KMS-11 (cell line): ENCODE data around the gene ACOXL.

Experiments used
- H2AFZ ChIP-seq: fragments of 200-600 bp; sonication (generic); 2 replicates; pipeline ENCODE4 v1.6.1; 2016; ENCODE audit warnings: antibody characterized with exemption, mixed run types, low read depth
- H3K27ac ChIP-seq: fragments of 200-600 bp; sonication (generic); 2 replicates; pipeline ENCODE4 v1.6.1; 2016; ENCODE audit warnings: mild to moderate bottlenecking, mixed run types
- H3K27me3 ChIP-seq: fragments of 200-600 bp; sonication (generic); 2 replicates; pipeline ENCODE4 v1.6.1; 2017; ENCODE audit warnings: mild to moderate bottlenecking, low read depth, mixed run types, moderate library complexity; ENCODE audit not compliant: insufficient read depth
- H3K36me3 ChIP-seq: fragments of 200-600 bp; sonication (generic); 2 replicates; pipeline ENCODE4 v1.6.1; 2017; ENCODE audit warnings: mild to moderate bottlenecking, mixed run types; ENCODE audit not compliant: insufficient read depth
- H3K4me1 ChIP-seq: fragments of 200-600 bp; sonication (generic); 2 replicates; pipeline ENCODE4 v1.6.1; 2016; ENCODE audit warnings: mild to moderate bottlenecking, low read depth, mixed run types; ENCODE audit not compliant: poor library complexity, severe bottlenecking
- H3K4me2 ChIP-seq: fragments of 200-600 bp; sonication (generic); 2 replicates; pipeline ENCODE4 v1.7.0; 2016; ENCODE audit warnings: mild to moderate bottlenecking, mixed run types
- H3K4me3 ChIP-seq: fragments of 200-600 bp; sonication (generic); IDR thresholded peaks from 2 replicates; pipeline ENCODE4 v1.6.1; 2017; ENCODE audit warnings: low read depth, low read length, mixed read lengths; ENCODE audit not compliant: insufficient read depth
- H3K79me2 ChIP-seq: fragments of 200-600 bp; sonication (generic); 2 replicates; pipeline ENCODE4 v1.6.1; 2016; ENCODE audit warnings: low read depth, mixed run types; ENCODE audit not compliant: insufficient read depth
- H3K9ac ChIP-seq: fragments of 200-600 bp; sonication (generic); 2 replicates; pipeline ENCODE4 v1.6.1; 2016; ENCODE audit warnings: mild to moderate bottlenecking, mixed run types
- H4K20me1 ChIP-seq: fragments of 200-600 bp; sonication (generic); 2 replicates; pipeline ENCODE4 v1.6.1; 2016; ENCODE audit warnings: mild to moderate bottlenecking, mixed run types; ENCODE audit not compliant: insufficient read depth
- TF ChIP-seq, protein P1 (sequence below): fragments of 200-600 bp; sonication (generic); conservative IDR thresholded peaks from 2 replicates; pipeline ENCODE4 v1.6.1; 2017; ENCODE audit warnings: low read depth, mild to moderate bottlenecking, antibody characterized with exemption, low read length, moderate library complexity, mixed read lengths

Gene ACOXL

DNA sequence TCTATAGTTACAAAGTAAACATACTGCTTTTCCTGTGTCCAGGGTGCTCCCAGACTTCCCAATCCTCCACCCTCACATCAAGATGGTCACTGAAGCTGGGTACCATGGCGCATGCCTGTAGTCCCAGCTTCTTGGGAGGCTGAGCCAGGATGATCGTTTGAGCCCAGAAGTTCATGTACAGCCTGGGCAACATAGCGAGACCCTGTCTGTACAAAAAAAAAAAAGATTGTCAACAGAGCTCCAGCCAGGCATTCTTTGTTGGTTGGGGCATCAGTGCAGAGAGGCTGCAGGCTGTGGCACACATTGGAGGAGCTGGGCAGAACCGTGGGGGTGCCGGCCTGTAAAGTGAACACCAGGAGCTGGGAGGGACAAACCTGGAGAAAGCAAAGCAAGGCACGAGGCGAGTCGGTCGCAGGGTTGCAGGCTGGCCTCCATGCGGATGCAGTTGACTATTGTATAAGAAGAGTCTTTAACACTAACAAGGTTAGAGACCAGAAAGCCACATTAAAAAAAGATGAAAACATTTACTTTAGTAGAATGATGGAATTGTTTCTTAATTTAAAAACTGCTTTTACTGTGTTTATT, 51.8 kb downstream of the ACOXL start:
- TF ChIP-seq, protein P1, sequence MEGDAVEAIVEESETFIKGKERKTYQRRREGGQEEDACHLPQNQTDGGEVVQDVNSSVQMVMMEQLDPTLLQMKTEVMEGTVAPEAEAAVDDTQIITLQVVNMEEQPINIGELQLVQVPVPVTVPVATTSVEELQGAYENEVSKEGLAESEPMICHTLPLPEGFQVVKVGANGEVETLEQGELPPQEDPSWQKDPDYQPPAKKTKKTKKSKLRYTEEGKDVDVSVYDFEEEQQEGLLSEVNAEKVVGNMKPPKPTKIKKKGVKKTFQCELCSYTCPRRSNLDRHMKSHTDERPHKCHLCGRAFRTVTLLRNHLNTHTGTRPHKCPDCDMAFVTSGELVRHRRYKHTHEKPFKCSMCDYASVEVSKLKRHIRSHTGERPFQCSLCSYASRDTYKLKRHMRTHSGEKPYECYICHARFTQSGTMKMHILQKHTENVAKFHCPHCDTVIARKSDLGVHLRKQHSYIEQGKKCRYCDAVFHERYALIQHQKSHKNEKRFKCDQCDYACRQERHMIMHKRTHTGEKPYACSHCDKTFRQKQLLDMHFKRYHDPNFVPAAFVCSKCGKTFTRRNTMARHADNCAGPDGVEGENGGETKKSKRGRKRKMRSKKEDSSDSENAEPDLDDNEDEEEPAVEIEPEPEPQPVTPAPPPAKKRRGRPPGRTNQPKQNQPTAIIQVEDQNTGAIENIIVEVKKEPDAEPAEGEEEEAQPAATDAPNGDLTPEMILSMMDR, result no peak
- Histone ChIP-seq H4K20me1 (no peaks in the 10 kb centered on the region), H3K36me3 (no peaks in the 10 kb centered on the region), H2AFZ (no peak overlapping the region), H3K4me3 (no peak overlapping the region), H3K27me3 (no peaks in the 10 kb centered on the region), H3K79me2 (no peaks in the 10 kb centered on the region; the same call in 1 of the 2 replicates), H3K27ac (no peak overlapping the region), H3K4me2 (no peak overlapping the region), H3K9ac (no peak overlapping the region), H3K4me1 (peaks cover 21% of the 10 kb centered on the region)

DNA sequence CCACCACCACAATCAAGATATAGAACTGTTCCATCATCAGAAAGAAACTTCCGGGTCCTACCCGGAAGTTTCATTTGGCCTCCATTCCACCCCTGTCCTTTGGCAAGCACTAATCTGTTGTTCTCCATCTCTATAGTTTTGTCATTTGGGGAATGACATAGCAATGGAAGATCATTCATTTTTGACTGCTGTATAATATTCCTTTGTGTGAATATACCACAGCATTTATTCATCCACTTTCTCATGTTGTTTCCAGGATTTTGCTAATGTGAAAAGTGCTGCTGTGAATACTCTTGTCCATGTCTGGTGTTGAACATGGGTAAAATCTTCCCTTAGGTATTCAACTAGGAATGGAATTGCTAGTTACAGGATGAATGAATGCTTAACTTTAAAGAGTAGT, 53.1 kb downstream of the ACOXL start:
- TF ChIP-seq, protein P1, result no peak

GRCh38 chr2:110788976-110789375, 56.6 kb downstream of the ACOXL start:
- no peak overlapping the region for H3K9ac ChIP-seq
- peaks cover 5% of the 10 kb centered on the region for H3K4me1 ChIP-seq
- H3K36me3 ChIP-seq, result no peaks in the 10 kb centered on the region
- no peaks in the 10 kb centered on the region for H3K27me3 ChIP-seq
- no peak overlapping the region for H3K4me3 ChIP-seq
- H3K27ac ChIP-seq, result no peak overlapping the region
- H3K79me2 ChIP-seq, result no peaks in the 10 kb centered on the region; the same call in 1 of the 2 replicates
- H3K4me2 ChIP-seq, result no peak overlapping the region
- no peaks in the 10 kb centered on the region for H4K20me1 ChIP-seq
- no peak overlapping the region for H2AFZ ChIP-seq
- TF ChIP-seq, protein P1, result no peak

More for the DNA sequence above, 53.1 kb downstream of the ACOXL start:
- Histone ChIP-seq H3K27ac (no peak overlapping the region), H2AFZ (no peak overlapping the region), H3K9ac (no peak overlapping the region), H3K4me1 (peaks cover 8% of the 10 kb centered on the region), H3K4me2 (no peak overlapping the region), H3K79me2 (no peaks in the 10 kb centered on the region; the same call in 1 of the 2 replicates), H3K4me3 (no peak overlapping the region), H3K36me3 (no peaks in the 10 kb centered on the region), H4K20me1 (no peaks in the 10 kb centered on the region), H3K27me3 (no peaks in the 10 kb centered on the region)

DNA sequence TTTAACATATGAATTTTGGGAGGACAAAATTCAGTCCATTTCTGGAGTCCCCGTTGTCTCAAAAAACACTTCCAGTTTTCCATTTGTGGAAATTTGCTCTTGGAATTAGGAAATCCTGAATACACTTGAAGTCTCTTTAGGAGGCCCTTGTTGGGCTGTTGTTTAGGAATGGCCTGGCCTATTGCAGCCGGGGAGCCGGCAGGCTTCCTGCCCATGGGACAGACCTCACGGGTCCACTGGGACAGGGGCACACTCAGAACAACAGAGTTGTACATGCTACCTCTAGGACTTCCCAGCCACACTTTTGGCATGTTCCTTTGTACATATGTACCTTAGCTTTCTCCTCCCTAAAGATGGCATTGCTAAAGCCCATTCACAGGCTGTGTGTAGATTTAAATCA, 57.3 kb downstream of the ACOXL start:
- H3K27me3 ChIP-seq, result no peaks in the 10 kb centered on the region
- TF ChIP-seq, protein P1, result no peak
- H3K36me3 ChIP-seq, result no peaks in the 10 kb centered on the region
- H2AFZ ChIP-seq, result no peak overlapping the region
- no peaks in the 10 kb centered on the region for H4K20me1 ChIP-seq
- H3K4me2 ChIP-seq, result no peak overlapping the region
- H3K27ac ChIP-seq, result no peak overlapping the region
- peaks cover 5% of the 10 kb centered on the region for H3K4me1 ChIP-seq
- H3K79me2 ChIP-seq, result no peaks in the 10 kb centered on the region; the same call in 1 of the 2 replicates
- no peak overlapping the region for H3K9ac ChIP-seq
- H3K4me3 ChIP-seq, result no peak overlapping the region
